ENCODE data around the gene BRD8. TPM values are rescaled to one million over a fixed set of nuclear protein-coding genes. Genes with fewer than 3 reads are reported as not detected.

The BRD8 gene
- total RNA-seq, 1 experiment from 2014 or later, result 80.8 TPM

- TF ChIP-seq SRF (IDR thresholded peaks at IDR 0.05; ENCODE audit: low read depth) (no peak), YY1 (IDR thresholded peaks at IDR 0.05; ENCODE audit: extremely low read depth, insufficient replicate concordance, low read depth, low read length) (no peak), EZH2 (IDR thresholded peaks at IDR 0.05) (no peak), REST (IDR thresholded peaks at IDR 0.05; ENCODE audit: low read depth) (no peak), ELF1 (IDR thresholded peaks at IDR 0.05; ENCODE audit: borderline replicate concordance, low read depth) (no peak), ATF3 (IDR thresholded peaks at IDR 0.05) (no peak), TCF7L2 (IDR thresholded peaks at IDR 0.05; ENCODE audit: borderline replicate concordance, extremely low read depth, insufficient read depth, insufficient read length) (no peak), ZNF274 (IDR thresholded peaks at IDR 0.05; ENCODE audit: low read depth, low read length) (no peak), SIN3A (IDR thresholded peaks at IDR 0.05; ENCODE audit: low read depth) (no peak), FOSL1 (IDR thresholded peaks at IDR 0.05; ENCODE audit: low read depth) (no peak), RAD21 (IDR thresholded peaks at IDR 0.05; ENCODE audit: low read depth) (no peak), ZBTB33 (IDR thresholded peaks at IDR 0.05; ENCODE audit: extremely low read depth, insufficient replicate concordance, low read length) (no peak), MAX (IDR thresholded peaks at IDR 0.05) (no peak), POLR2AphosphoS5 (IDR thresholded peaks at IDR 0.05; ENCODE audit: low read depth, low read length) (no peak), CTCF (IDR thresholded peaks at IDR 0.05 in 2 of 3, conservative IDR thresholded peaks at IDR 0.05 in 1 of 3; ENCODE audit: borderline replicate concordance in 1 of 3, insufficient read depth in 1 of 3, low read depth in 2 of 3, low read length in 2 of 3) (no peak), EGR1 (IDR thresholded peaks at IDR 0.05; ENCODE audit: low read depth) (no peak)
- no peaks in the 10 kb centered on the region for H3K9me3 ChIP-seq (ENCODE audit: control insufficient read depth in 1 of 2, insufficient read depth in 1 of 2, low read depth in 1 of 2, low read length in 2 of 2)
- no peaks in the 10 kb centered on the region for H3K4me1 ChIP-seq (ENCODE audit: control insufficient read depth in 1 of 2, insufficient read depth in 2 of 2, low read length in 2 of 2)
- RAD21 ChIA-PET (ENCODE audit: low non-redundant PET in 1 of 2, low total read pairs in 2 of 2, uncharacterized antibody in 2 of 2, unreplicated experiment in 2 of 2), result no interaction called here
- POLR2A ChIA-PET, result interaction anchor here (1.1 kb wide), 1 partner anchor 20 kb away, joined by 3 read pairs; no protein-coding TSS in a partner anchor
- no peak overlapping the region for H2AFZ ChIP-seq (ENCODE audit: low read depth, low read length, poor library complexity, severe bottlenecking)
- H3K27me3 ChIP-seq (ENCODE audit: insufficient read depth, low read length), result no peaks in the 10 kb centered on the region
- no peak overlapping the region for H3K9ac ChIP-seq (ENCODE audit: low read length)
- H3K9me2 ChIP-seq (ENCODE audit: insufficient read depth), result no peaks in the 10 kb centered on the region
- DNase-seq (ENCODE audit: low read depth, low spot score) (no peak), ATAC-seq (no peak)
- peaks cover 47 to 50% of the 10 kb centered on the region in 2 experiments for H3K36me3 ChIP-seq (ENCODE audit: control insufficient read depth in 1 of 2, insufficient read depth in 2 of 2, low read length in 2 of 2)
- no peaks in the 10 kb centered on the region for H3K79me2 ChIP-seq (ENCODE audit: insufficient read depth, low read length)
- H3K4me3 ChIP-seq (replicated peaks in 1 of 2; ENCODE audit: low read depth in 1 of 2, low read length in 2 of 2), result no peak overlapping the region
- CTCF ChIA-PET, result no interaction called here
- intact Hi-C loops (cut with micrococcal nuclease), result no loop called here
- H3K27ac ChIP-seq (ENCODE audit: low read depth, low read length), result no peak overlapping the region
- H4K20me1 ChIP-seq (ENCODE audit: insufficient read depth), result no peaks in the 10 kb centered on the region
- no TSS peak for BruUV-seq (replicated peaks)
- H3K4me2 ChIP-seq (ENCODE audit: low read length), result no peak overlapping the region
Observed at GRCh38 chr5:138157626-138158025, 20.8 kb downstream of the BRD8 start.
